ENCODE data around the gene TSKU.

- TF ChIP-seq CTCF (IDR thresholded peaks at IDR 0.05) = no peak
- TF ChIP-seq POLR2A (IDR thresholded peaks at IDR 0.05; ENCODE audit: low read depth) = no peak
- no peak for TF ChIP-seq EP300 (IDR thresholded peaks at IDR 0.05)
These were observed 38.1 kb upstream of the TSKU start for GRCh38 chr11:76745044-76745376.
